GM23248 (cell line): ENCODE measurements around the gene ZBTB46.

Experiments used
- EZH2 ChIP-seq: fragments of 200-600 bp; sonication (generic); IDR thresholded peaks from 2 replicates; pipeline ENCODE4 v1.6.1; 2018; ENCODE audit warnings: antibody characterized with exemption, mild to moderate bottlenecking; ENCODE audit not compliant: insufficient read depth, poor library complexity, severe bottlenecking
- EZH2phosphoT487 ChIP-seq: fragments of 200-600 bp; sonication (generic); IDR thresholded peaks from 2 replicates; pipeline ENCODE4 v1.6.1; 2018; ENCODE audit warnings: antibody characterized with exemption, moderate library complexity, mild to moderate bottlenecking, low read depth; ENCODE audit not compliant: insufficient read depth

GRCh38 chr20:63704749-63705117 is 126.3 kb downstream of the ZBTB46 start:
- no peak for TF ChIP-seq EZH2
- TF ChIP-seq EZH2phosphoT487 = no peak
